PC-9 (cell line): ENCODE measurements around the gene NTM. TPM values are rescaled to one million over a fixed set of nuclear protein-coding genes. Genes with fewer than 3 reads are reported as not detected.

Experiments used
- BruUV-seq: library from RNA; stranded (reverse); fragments of 400-500 nt; replicated peaks from 2 replicates; lab custom pipeline; 2021; lab: Mats Ljungman, UMichigan
- CTCF ChIA-PET: fragments of 300-600 bp; sonication (Branson Sonifier 250); formaldehyde crosslinking; loops from one replicate; lab custom pipeline; 2022; ENCODE audit warnings: antibody characterized with exemption; lab: Charles Lee
- POLR2A ChIA-PET: fragments of 300-600 bp; sonication (Branson Sonifier 250); formaldehyde crosslinking; loops from one replicate; lab custom pipeline; 2022; ENCODE audit warnings: antibody characterized with exemption; ENCODE audit not compliant: unreplicated experiment; lab: Charles Lee
- DNase-seq, 2 experiments: peaks; one replicate each; pipeline versions ENCODE4 v3.0.0 to v3.0.0-alpha.2; 2015 to 2022; ENCODE audit warnings: mixed read lengths in 1 of 2
- H2AFZ ChIP-seq: fragments of 200-600 bp; sonication (generic); 2 replicates; pipeline ENCODE4 v1.8.1; 2017; ENCODE audit warnings: antibody characterized with exemption
- H3F3A ChIP-seq: fragments of 200-600 bp; sonication (generic); 2 replicates; pipeline ENCODE4 v1.8.1; 2017; ENCODE audit warnings: antibody characterized with exemption, mild to moderate bottlenecking, low read depth; ENCODE audit not compliant: insufficient read depth
- H3K27ac ChIP-seq: fragments of 200-600 bp; sonication (generic); 2 replicates; pipeline ENCODE4 v1.6.1; 2016; ENCODE audit warnings: mixed run types
- H3K27me3 ChIP-seq: fragments of 200-600 bp; sonication (generic); 2 replicates; pipeline ENCODE4 v1.6.1; 2016; ENCODE audit warnings: low read depth, mixed run types; ENCODE audit not compliant: insufficient read depth
- H3K36me3 ChIP-seq: fragments of 200-600 bp; sonication (generic); 2 replicates; pipeline ENCODE4 v1.6.1; 2016; ENCODE audit warnings: low read depth, mixed run types
- H3K4me1 ChIP-seq: fragments of 200-600 bp; sonication (generic); replicated peaks from 2 replicates; pipeline ENCODE4 v1.6.1; 2016; ENCODE audit warnings: mixed run types; ENCODE audit not compliant: insufficient read depth
- H3K4me2 ChIP-seq: fragments of 200-600 bp; sonication (generic); 2 replicates; pipeline ENCODE4 v1.6.1; 2017; ENCODE audit warnings: mixed run types
- H3K4me3 ChIP-seq: fragments of 200-600 bp; sonication (generic); 2 replicates; pipeline ENCODE4 v1.6.1; 2016; ENCODE audit warnings: mixed run types
- H3K79me2 ChIP-seq: fragments of 200-600 bp; sonication (generic); 2 replicates; pipeline ENCODE4 v1.6.1; 2017; ENCODE audit warnings: low read depth, mixed run types
- H3K9me2 ChIP-seq: fragments of 200-600 bp; sonication (generic); 2 replicates; pipeline ENCODE4 v1.8.1; 2017; ENCODE audit warnings: mild to moderate bottlenecking; ENCODE audit not compliant: insufficient read depth
- H3K9me3 ChIP-seq: fragments of 200-600 bp; sonication (generic); 2 replicates; pipeline ENCODE4 v1.8.1; 2016; ENCODE audit warnings: low read depth; ENCODE audit not compliant: insufficient read depth
- H4K20me1 ChIP-seq: fragments of 200-600 bp; sonication (generic); 2 replicates; pipeline ENCODE4 v1.8.1; 2017; ENCODE audit not compliant: insufficient read depth
- EZH2 ChIP-seq: fragments of 200-600 bp; sonication (generic); IDR thresholded peaks from 2 replicates; pipeline ENCODE4 v1.8.0; 2017; ENCODE audit warnings: antibody characterized with exemption, low read depth
- intact Hi-C: fragments of 100-400 bp; cut with micrococcal nuclease; formaldehyde crosslinking; loops from one replicate; pipeline ENCODE4 v1.10.0; 2022; ENCODE audit not compliant: unreplicated experiment
- total RNA-seq: library from RNA; stranded (reverse); gene quantifications from 2 replicates; pipeline ENCODE4 v1.2.3, GENCODE V29; 2021
- TF ChIP-seq, protein P1 (sequence below): fragments of 200-600 bp; sonication (generic); conservative IDR thresholded peaks from 2 replicates; pipeline ENCODE4 v1.6.1; 2017; ENCODE audit warnings: mixed run types, antibody characterized with exemption, mild to moderate bottlenecking, moderate library complexity

NTM gene
- total RNA-seq, 1 experiment from 2014 or later = not detected

GRCh38 chr11:132094598-132094997 lies 724.2 kb downstream of the NTM start:
- intact Hi-C loops = no loop called here
- no peak overlapping the region for H2AFZ ChIP-seq
- BruUV-seq = no TSS peak
- no peak for TF ChIP-seq EZH2
- TF ChIP-seq, protein P1, sequence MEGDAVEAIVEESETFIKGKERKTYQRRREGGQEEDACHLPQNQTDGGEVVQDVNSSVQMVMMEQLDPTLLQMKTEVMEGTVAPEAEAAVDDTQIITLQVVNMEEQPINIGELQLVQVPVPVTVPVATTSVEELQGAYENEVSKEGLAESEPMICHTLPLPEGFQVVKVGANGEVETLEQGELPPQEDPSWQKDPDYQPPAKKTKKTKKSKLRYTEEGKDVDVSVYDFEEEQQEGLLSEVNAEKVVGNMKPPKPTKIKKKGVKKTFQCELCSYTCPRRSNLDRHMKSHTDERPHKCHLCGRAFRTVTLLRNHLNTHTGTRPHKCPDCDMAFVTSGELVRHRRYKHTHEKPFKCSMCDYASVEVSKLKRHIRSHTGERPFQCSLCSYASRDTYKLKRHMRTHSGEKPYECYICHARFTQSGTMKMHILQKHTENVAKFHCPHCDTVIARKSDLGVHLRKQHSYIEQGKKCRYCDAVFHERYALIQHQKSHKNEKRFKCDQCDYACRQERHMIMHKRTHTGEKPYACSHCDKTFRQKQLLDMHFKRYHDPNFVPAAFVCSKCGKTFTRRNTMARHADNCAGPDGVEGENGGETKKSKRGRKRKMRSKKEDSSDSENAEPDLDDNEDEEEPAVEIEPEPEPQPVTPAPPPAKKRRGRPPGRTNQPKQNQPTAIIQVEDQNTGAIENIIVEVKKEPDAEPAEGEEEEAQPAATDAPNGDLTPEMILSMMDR = no peak
- H3K36me3 ChIP-seq = no peaks in the 10 kb centered on the region
- ChIA-PET CTCF (no interaction called here), POLR2A (no interaction called here)
- H3K4me3 ChIP-seq = no peak overlapping the region
- no peak overlapping the region for H3K27ac ChIP-seq
- H3K9me2 ChIP-seq = no peaks in the 10 kb centered on the region
- DNase-seq = no peak
- no peaks in the 10 kb centered on the region for H3K4me1 ChIP-seq
- H3K79me2 ChIP-seq = no peaks in the 10 kb centered on the region
- H3K9me3 ChIP-seq = no peaks in the 10 kb centered on the region
- no peak overlapping the region for H3K4me2 ChIP-seq
- no peaks in the 10 kb centered on the region for H3K27me3 ChIP-seq
- H4K20me1 ChIP-seq = no peaks in the 10 kb centered on the region
- no peaks in the 10 kb centered on the region for H3F3A ChIP-seq

DNA sequence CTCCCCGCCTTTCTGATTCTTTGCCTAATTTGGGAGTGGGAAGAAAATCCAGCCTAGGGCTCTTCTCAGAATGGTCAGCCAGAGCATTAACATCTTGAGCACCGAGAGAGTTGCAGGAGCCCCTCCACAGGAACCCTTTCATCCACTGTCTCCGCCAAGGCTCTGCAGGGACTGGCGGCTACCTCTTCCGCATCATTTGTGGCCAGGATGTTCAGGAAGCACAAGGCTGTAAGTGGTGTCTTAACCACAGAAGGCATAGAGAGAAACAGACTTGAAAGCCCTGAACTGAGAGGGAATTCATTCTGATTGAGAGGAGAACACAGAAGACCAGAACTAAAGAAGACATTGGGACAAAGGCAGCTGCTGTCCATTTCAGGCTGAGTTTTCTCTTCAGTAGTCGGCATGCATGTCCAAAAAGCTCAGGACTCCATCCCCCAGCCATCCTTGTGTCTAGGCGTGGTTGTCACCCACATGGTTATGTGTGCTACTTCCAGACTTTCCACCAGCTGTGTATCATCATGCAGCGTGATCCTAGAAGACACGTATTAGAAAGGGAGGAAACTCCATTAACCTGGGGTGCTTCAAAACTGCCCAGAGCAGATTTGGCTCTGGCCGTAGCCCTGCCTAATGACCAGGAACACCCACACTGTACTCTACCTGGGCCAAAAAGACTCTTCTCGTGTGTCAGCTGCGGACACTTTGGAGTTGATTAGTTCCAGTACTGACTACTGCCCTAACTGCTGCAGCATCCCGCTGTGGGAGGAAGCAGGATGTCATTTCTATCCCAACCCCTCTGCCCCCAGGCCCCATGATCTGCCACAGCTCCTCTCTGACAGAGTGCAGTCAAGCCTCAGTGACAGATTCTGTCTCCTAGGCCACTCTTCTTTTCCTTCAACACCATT lies 725.1 kb downstream of the NTM start:
- no peaks in the 10 kb centered on the region for H3K4me1 ChIP-seq
- TF ChIP-seq EZH2 = no peak
- TF ChIP-seq, protein P1 = no peak
- DNase-seq = no peak
- no peak overlapping the region for H3K27ac ChIP-seq
- H3K4me3 ChIP-seq = no peak overlapping the region
- H4K20me1 ChIP-seq = no peaks in the 10 kb centered on the region
- CTCF ChIA-PET = no interaction called here
- H3K27me3 ChIP-seq = no peaks in the 10 kb centered on the region
- no peaks in the 10 kb centered on the region for H3K9me3 ChIP-seq
- intact Hi-C loops = no loop called here
- H3K36me3 ChIP-seq = no peaks in the 10 kb centered on the region
- H3K9me2 ChIP-seq = no peaks in the 10 kb centered on the region
- POLR2A ChIA-PET = no interaction called here
- no peaks in the 10 kb centered on the region for H3F3A ChIP-seq
- BruUV-seq = no TSS peak
- no peak overlapping the region for H3K4me2 ChIP-seq
- no peaks in the 10 kb centered on the region for H3K79me2 ChIP-seq
- H2AFZ ChIP-seq = no peak overlapping the region

GRCh38 chr11:132096132-132096825 lies 725.9 kb downstream of the NTM start:
- TF ChIP-seq, protein P1 = no peak
- no peak for TF ChIP-seq EZH2
- Histone ChIP-seq H4K20me1 (no peaks in the 10 kb centered on the region), H3K4me3 (no peak overlapping the region), H2AFZ (no peak overlapping the region), H3K9me3 (no peaks in the 10 kb centered on the region), H3F3A (no peaks in the 10 kb centered on the region), H3K27me3 (no peaks in the 10 kb centered on the region), H3K4me1 (no peaks in the 10 kb centered on the region), H3K4me2 (no peak overlapping the region), H3K9me2 (no peaks in the 10 kb centered on the region), H3K36me3 (no peaks in the 10 kb centered on the region), H3K79me2 (no peaks in the 10 kb centered on the region), H3K27ac (no peak overlapping the region)
- POLR2A ChIA-PET = no interaction called here
- CTCF ChIA-PET = no interaction called here
- intact Hi-C loops = no loop called here
- no peak for DNase-seq
- no TSS peak for BruUV-seq
